HG03095 (cell line): ENCODE measurements around the gene TPCN2.
"Not testable (repeated sequence)": the region's sequence is repeated elsewhere in the genome, so short reads cannot be mapped to it uniquely, and the experiment has no call there.

Experiments used
- ATAC-seq: cut with Tn5 transposase; IDR thresholded peaks from one replicate; pipeline ENCODE4 v1.9.1; 2021; ENCODE audit warnings: moderate library complexity; ENCODE audit not compliant: unreplicated experiment

The TPCN2 gene

GRCh38 chr11:69048694-69049489 lies at the start of gene TPCN2:
Gene TPCN2, plus strand, starts transcription at chr11:69048932. Its CDS starts 66 bp downstream, at chr11:69048998.
- ATAC-seq: peak; percentile 84

DNA sequence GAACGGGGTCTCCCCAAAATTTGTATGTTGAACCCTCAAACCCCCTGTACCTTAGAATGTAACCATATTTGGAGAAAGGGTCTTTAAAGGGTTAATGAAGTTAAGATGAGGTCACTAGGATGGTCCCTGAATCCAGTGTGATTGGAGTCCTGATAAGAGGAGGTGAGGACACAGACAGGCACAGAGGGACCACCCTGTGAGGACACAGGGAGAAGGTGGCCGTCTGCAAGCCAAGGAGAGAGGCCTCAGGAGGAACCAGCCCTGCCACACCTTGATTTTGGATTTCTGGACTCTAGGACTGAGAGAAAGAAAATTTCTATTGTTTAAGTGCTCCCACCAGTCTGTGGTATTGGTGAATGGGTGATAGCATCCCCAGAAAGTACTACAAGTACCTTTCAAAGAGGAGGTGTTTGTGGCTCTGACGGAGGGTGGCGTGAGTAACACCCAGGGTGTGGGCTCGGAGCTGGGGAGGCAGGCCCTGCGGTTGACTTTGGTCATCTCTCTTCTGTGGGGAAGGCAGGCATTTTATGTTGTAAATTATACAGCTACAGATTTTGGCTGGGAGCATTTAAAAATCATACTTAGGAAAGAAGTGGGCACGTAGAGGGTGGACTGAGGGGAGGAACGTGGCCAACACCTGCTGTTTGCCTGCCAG lies 49.5 kb upstream of the TPCN2 start:
- ATAC-seq: no peak

- not testable (repeated sequence) for ATAC-seq
Measured at GRCh38 chr11:68999748-69000355, 48.9 kb upstream of the TPCN2 start.

- no peak for ATAC-seq
Measured at GRCh38 chr11:69000391-69000790, 48.3 kb upstream of the TPCN2 start.

DNA sequence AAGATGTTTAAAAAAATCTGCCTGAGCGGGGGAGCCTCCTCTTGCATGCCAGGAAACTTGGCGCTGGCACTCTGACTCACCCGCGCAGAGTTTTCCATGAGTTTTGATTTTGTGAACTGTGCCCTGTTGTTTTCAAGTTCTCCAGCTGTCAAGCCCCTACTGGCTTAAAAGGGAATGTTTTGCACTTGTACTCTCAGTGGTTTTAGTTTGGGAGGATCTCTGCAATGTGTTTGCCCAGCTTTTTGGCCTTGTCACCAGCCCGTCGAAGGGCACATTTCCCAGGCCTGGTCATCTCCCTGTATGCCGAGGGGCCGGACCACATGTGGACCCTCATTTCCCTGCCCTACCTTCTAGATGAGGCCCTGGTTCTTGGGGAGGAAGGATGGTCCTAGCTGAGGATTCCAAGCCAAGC lies 47.9 kb upstream of the TPCN2 start:
- no peak for ATAC-seq

GRCh38 chr11:69001243-69002081 lies 47.3 kb upstream of the TPCN2 start:
- ATAC-seq: no peak

- ATAC-seq: no peak
Measured at GRCh38 chr11:69002110-69002569, 46.6 kb upstream of the TPCN2 start.

DNA sequence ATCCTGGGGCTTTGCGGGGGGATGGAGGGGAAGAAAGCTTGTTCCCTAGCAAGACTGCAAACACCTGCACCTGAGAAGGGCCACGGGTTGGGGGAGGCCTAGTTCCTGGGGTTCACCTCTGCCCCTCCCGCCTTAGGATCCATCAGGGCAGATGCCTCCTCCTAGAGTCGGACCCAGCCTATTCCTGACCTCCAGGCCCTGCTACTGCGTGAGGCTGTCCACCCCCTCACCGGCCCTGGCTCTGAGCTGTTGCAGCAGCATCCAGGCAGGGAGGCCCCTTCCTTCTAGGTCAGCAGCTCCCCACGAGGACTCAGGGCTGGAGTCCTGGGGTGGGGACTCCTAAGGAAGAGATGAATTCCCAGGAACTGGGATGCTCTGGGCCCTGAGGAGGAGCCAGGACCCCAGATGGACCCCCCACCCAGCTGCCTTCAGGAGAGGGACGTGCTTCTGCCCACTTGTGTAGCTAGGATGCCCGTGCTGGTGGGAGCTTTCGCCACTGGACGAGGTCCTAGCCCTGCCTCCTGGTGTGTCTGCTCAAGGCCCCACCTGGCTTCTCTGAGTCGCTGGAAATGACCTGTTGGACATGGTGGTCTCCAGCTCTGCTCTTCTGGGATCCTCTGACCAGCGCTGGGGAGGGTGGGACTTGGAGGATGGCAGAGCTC lies 46.0 kb upstream of the TPCN2 start:
- no peak for ATAC-seq

GRCh38 chr11:69003301-69003865 lies 45.3 kb upstream of the TPCN2 start:
- no peak for ATAC-seq

- ATAC-seq: no peak
Measured at GRCh38 chr11:69003866-69004367, 44.8 kb upstream of the TPCN2 start.

DNA sequence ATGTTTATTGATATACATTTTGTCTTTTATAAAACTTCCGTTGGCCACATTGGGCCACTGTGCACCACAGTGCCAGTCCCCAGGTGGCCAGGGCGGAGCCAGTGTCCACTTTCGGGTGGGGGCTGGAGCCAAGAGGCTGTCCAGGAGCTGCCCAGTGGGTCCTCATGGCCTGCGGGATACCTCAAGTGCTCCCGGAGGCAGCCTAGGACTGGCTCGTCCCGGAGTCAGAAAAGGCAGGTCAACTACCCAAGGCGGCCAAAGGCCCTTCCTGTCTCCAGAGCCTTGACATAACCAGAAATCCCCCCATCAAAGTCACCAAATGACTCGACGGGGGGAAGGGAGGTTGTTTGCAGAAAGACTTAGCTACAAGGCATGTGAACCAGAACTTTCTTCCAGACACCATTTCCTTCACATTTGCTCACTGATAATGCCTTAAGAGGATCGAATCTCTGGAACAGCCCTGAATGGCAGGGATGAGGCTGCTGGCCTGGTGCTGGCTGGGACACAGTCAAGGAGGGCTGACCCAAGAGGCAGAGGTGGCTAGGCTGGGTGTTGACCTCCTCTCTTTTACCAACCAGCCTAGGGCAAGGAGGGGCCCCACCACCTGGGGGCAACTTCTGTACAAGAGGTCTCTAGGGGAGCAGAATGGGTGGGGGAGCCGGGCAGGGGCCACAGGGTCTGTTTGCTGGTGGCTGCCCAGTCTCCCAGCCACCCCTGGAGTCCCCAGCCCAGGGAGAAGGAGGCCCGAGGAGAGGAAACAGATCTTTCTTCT lies 44.1 kb upstream of the TPCN2 start:
- no peak for ATAC-seq

DNA sequence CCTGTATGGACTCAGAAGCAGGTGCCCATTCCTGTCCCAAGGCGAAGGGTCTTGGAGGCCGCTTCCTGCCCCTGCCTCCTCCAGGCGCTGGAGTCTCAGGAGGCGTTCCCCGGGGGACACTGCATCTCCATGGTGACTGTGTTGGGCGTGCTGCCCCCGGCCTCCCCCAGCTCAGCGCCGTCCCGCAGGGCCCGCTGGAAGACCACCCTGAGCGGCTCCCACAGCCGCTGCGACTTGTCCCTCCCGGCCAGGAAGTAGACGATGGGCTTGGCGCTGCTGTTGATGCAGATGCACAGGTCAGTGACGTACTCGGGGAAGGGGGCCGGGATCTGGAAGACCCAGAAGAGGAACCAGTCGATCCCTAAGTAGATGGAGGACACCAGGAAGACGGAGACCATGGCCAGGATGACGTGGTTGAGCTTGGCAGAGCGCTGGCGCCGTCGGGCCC lies 43.5 kb upstream of the TPCN2 start:
- ATAC-seq: no peak

DNA sequence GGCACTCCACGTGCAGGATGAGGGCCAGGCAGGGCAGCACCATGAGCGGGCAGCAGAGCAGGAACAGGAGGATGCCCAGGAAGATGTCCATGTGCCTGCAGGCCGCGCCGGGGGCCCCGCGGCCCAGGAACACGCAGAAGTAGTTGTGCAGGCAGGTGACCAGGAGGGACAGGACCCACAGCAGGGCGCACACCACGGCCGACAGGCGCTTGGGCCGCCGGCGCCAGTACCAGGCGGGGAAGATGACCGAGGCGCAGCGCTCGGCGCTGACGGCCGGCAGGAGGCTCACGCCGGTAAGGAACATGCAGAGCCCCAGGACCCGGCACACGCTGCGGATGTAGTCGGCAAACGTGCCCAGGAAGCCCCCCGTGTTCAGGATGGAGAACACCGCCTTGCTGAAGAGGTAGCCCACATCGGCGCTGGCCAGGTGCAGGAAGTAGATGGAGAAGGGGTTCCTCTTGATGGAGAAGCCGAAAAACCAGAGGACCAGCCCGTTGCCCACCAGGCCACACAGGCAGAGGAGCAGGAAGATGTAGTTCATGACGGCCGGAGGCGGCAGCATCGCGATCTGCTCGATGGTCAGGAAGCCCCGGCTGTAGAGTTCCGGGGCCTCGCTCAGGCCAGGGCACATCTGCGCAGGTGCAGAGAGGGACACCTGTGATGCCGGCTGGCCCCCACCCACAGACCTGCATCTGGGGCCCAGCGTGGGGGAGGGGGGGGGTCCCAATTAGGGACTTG lies 42.9 kb upstream of the TPCN2 start:
- ATAC-seq: no peak

GRCh38 chr11:69006816-69007215 lies 41.9 kb upstream of the TPCN2 start:
- no peak for ATAC-seq

- ATAC-seq: no peak
Measured at GRCh38 chr11:69007975-69008381, 40.8 kb upstream of the TPCN2 start.

GRCh38 chr11:69008737-69009440 lies 39.8 kb upstream of the TPCN2 start:
- no peak for ATAC-seq

DNA sequence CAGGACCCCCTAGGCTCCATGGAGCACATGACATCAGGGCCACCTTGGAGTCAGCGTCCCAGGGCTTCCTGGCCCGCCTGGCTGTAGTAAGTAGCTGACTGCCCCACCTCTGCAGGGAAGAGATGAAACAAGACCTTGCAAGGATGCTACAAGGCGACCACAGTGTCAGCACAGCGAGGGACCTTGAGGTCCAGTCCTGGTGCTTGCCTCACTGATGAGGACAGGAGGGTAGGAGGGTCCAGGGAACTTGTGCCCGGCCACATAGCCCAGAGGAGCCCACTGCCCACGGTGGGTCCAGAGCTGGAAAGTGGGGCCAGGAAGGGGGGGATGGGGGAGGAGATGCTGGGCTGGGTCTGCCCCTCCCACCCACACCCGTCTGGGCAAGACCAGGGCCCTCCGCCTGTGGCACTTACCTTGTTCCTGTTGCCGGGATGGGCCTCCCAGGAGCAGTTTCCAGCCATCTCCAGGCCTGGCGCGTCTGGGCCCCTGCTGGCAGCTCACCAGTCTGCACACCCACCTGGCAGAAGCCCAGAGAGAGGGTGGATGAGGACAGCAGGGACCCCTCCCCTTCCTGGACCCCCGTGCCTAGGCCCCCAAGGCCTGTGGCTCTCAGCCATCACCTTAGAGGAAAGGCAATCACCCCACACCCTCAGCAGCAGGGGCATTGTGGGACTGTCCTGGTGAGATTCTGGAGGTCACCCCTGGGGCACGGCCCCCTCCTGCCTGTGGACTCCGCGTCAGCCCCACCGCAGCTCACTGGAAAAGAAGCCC lies 39.1 kb upstream of the TPCN2 start:
- ATAC-seq: no peak
